ENCODE measurements around the gene MANSC1.
A peak's percentile ranks its signal among the peaks of the same experiment; 100 is the strongest.

The MANSC1 gene

GRCh38 chr12:12349711-12350665 is at the start of gene MANSC1:
MANSC1 (minus strand) TSS chr12:12350242; CDS start chr12:12343314, 6,928 bp downstream.
- no CpG with 5 or more reads among the region's 68 CpGs for WGBS (ENCODE audit: insufficient coverage, insufficient read length)

GRCh38 chr12:12399161-12399560 is 49.1 kb upstream of the MANSC1 start:
- H3K27ac ChIP-seq (ENCODE audit: low read length) = no peak overlapping the region
- no peak for DNase-seq (ENCODE audit: low read depth, low spot score)

More at GRCh38 chr12:12349711-12350665, at the start of gene MANSC1:
- Histone ChIP-seq H3K36me3 (ENCODE audit: control insufficient read depth, insufficient read depth, low read length) (no peaks in the 10 kb centered on the region), H3K27ac (ENCODE audit: low read length) (no peak within 1 kb of the TSS), H3K4me1 (ENCODE audit: control insufficient read depth, insufficient read depth, low read length) (peaks cover 2% of the 10 kb centered on the region; the same call in 1 of the 2 replicates), H3K27me3 (ENCODE audit: control insufficient read depth, insufficient read depth, low read length) (no peaks in the 10 kb centered on the region; the same call in 1 of the 2 replicates), H3K4me3 (ENCODE audit: low read length) (peak within 1 kb of the TSS; percentile 41; the same call in 1 of the 2 replicates), H3K9me3 (ENCODE audit: control insufficient read depth, insufficient read depth, low read length) (no peaks in the 10 kb centered on the region)
- no peak for DNase-seq (ENCODE audit: low read depth, low spot score)

GRCh38 chr12:12398026-12398859 is 48.2 kb upstream of the MANSC1 start:
- no peak overlapping the region for H3K4me3 ChIP-seq (ENCODE audit: low read length)
- peaks cover 3% of the 10 kb centered on the region; the same call in 1 of the 2 replicates for H3K4me1 ChIP-seq (ENCODE audit: control insufficient read depth, insufficient read depth, low read length)
- H3K9me3 ChIP-seq (ENCODE audit: control insufficient read depth, insufficient read depth, low read length) = no peaks in the 10 kb centered on the region
- H3K27me3 ChIP-seq (ENCODE audit: control insufficient read depth, insufficient read depth, low read length) = no peaks in the 10 kb centered on the region
- WGBS (ENCODE audit: insufficient coverage, insufficient read length) = no CpG with 5 or more reads among the region's 7 CpGs
- no peak overlapping the region for H3K27ac ChIP-seq (ENCODE audit: low read length)
- no peak for DNase-seq (ENCODE audit: low read depth, low spot score)
- H3K36me3 ChIP-seq (ENCODE audit: control insufficient read depth, insufficient read depth, low read length) = no peaks in the 10 kb centered on the region

More at GRCh38 chr12:12399161-12399560, 49.1 kb upstream of the MANSC1 start:
- no CpG with 5 or more reads among the region's 1 CpG for WGBS (ENCODE audit: insufficient coverage, insufficient read length)
- Histone ChIP-seq H3K9me3 (ENCODE audit: control insufficient read depth, insufficient read depth, low read length) (no peaks in the 10 kb centered on the region), H3K4me1 (ENCODE audit: control insufficient read depth, insufficient read depth, low read length) (peaks cover 3% of the 10 kb centered on the region; the same call in 1 of the 2 replicates), H3K36me3 (ENCODE audit: control insufficient read depth, insufficient read depth, low read length) (no peaks in the 10 kb centered on the region), H3K27me3 (ENCODE audit: control insufficient read depth, insufficient read depth, low read length) (no peaks in the 10 kb centered on the region), H3K4me3 (ENCODE audit: low read length) (no peak overlapping the region)

- no peak for DNase-seq (ENCODE audit: low read depth, low spot score)
- WGBS (ENCODE audit: insufficient coverage, insufficient read length) = no CpG with 5 or more reads among the region's 5 CpGs
- Histone ChIP-seq H3K4me3 (ENCODE audit: low read length) (no peak overlapping the region), H3K9me3 (ENCODE audit: control insufficient read depth, insufficient read depth, low read length) (no peaks in the 10 kb centered on the region), H3K27ac (ENCODE audit: low read length) (no peak overlapping the region), H3K36me3 (ENCODE audit: control insufficient read depth, insufficient read depth, low read length) (no peaks in the 10 kb centered on the region), H3K27me3 (ENCODE audit: control insufficient read depth, insufficient read depth, low read length) (no peaks in the 10 kb centered on the region), H3K4me1 (ENCODE audit: control insufficient read depth, insufficient read depth, low read length) (peaks cover 3% of the 10 kb centered on the region; the same call in 1 of the 2 replicates)
Observed at GRCh38 chr12:12397184-12397583, 47.1 kb upstream of the MANSC1 start.

- Histone ChIP-seq H3K27me3 (ENCODE audit: control insufficient read depth, insufficient read depth, low read length) (no peaks in the 10 kb centered on the region), H3K4me3 (ENCODE audit: low read length) (no peak overlapping the region), H3K9me3 (ENCODE audit: control insufficient read depth, insufficient read depth, low read length) (no peaks in the 10 kb centered on the region), H3K4me1 (ENCODE audit: control insufficient read depth, insufficient read depth, low read length) (peaks cover 3% of the 10 kb centered on the region; the same call in 1 of the 2 replicates), H3K27ac (ENCODE audit: low read length) (no peak overlapping the region), H3K36me3 (ENCODE audit: control insufficient read depth, insufficient read depth, low read length) (no peaks in the 10 kb centered on the region)
- WGBS (ENCODE audit: insufficient coverage, insufficient read length) = no CpG with 5 or more reads among the region's 4 CpGs
- no peak for DNase-seq (ENCODE audit: low read depth, low spot score)
Observed at GRCh38 chr12:12396694-12397093, 46.7 kb upstream of the MANSC1 start.

- Histone ChIP-seq H3K36me3 (ENCODE audit: control insufficient read depth, insufficient read depth, low read length) (no peaks in the 10 kb centered on the region), H3K9me3 (ENCODE audit: control insufficient read depth, insufficient read depth, low read length) (no peaks in the 10 kb centered on the region), H3K4me1 (ENCODE audit: control insufficient read depth, insufficient read depth, low read length) (0 out of 2 replicates have a peak, but pooled peaks cover 1% of the 10 kb centered on the region), H3K4me3 (ENCODE audit: low read length) (no peak overlapping the region), H3K27me3 (ENCODE audit: control insufficient read depth, insufficient read depth, low read length) (no peaks in the 10 kb centered on the region), H3K27ac (ENCODE audit: low read length) (no peak overlapping the region)
- no CpG with 5 or more reads among the region's 2 CpGs for WGBS (ENCODE audit: insufficient coverage, insufficient read length)
- DNase-seq (ENCODE audit: low read depth, low spot score) = no peak
Observed at GRCh38 chr12:12393171-12393570, 43.1 kb upstream of the MANSC1 start.

- Histone ChIP-seq H3K27ac (ENCODE audit: low read length) (no peak overlapping the region), H3K36me3 (ENCODE audit: control insufficient read depth, insufficient read depth, low read length) (no peaks in the 10 kb centered on the region), H3K4me3 (ENCODE audit: low read length) (no peak overlapping the region), H3K4me1 (ENCODE audit: control insufficient read depth, insufficient read depth, low read length) (0 out of 2 replicates have a peak, but pooled peaks cover 1% of the 10 kb centered on the region), H3K9me3 (ENCODE audit: control insufficient read depth, insufficient read depth, low read length) (no peaks in the 10 kb centered on the region), H3K27me3 (ENCODE audit: control insufficient read depth, insufficient read depth, low read length) (no peaks in the 10 kb centered on the region)
- DNase-seq (ENCODE audit: low read depth, low spot score) = no peak
- WGBS (ENCODE audit: insufficient coverage, insufficient read length) = no CpG with 5 or more reads among the region's 2 CpGs
Observed at GRCh38 chr12:12392413-12392812, 42.4 kb upstream of the MANSC1 start.

- Histone ChIP-seq H3K4me1 (ENCODE audit: control insufficient read depth, insufficient read depth, low read length) (peaks cover 4% of the 10 kb centered on the region; the same call in 1 of the 2 replicates), H3K9me3 (ENCODE audit: control insufficient read depth, insufficient read depth, low read length) (no peaks in the 10 kb centered on the region), H3K4me3 (ENCODE audit: low read length) (no peak overlapping the region), H3K27ac (ENCODE audit: low read length) (no peak overlapping the region), H3K27me3 (ENCODE audit: control insufficient read depth, insufficient read depth, low read length) (no peaks in the 10 kb centered on the region), H3K36me3 (ENCODE audit: control insufficient read depth, insufficient read depth, low read length) (no peaks in the 10 kb centered on the region)
- no peak for DNase-seq (ENCODE audit: low read depth, low spot score)
- no CpG with 5 or more reads among the region's 3 CpGs for WGBS (ENCODE audit: insufficient coverage, insufficient read length)
Observed at GRCh38 chr12:12387501-12387900, 37.5 kb upstream of the MANSC1 start.

GRCh38 chr12:12384571-12385340 is 34.7 kb upstream of the MANSC1 start:
- Histone ChIP-seq H3K4me1 (ENCODE audit: control insufficient read depth, insufficient read depth, low read length) (peaks cover 4% of the 10 kb centered on the region; the same call in 1 of the 2 replicates), H3K27ac (ENCODE audit: low read length) (peak overlapping the region; percentile 93), H3K9me3 (ENCODE audit: control insufficient read depth, insufficient read depth, low read length) (no peaks in the 10 kb centered on the region), H3K36me3 (ENCODE audit: control insufficient read depth, insufficient read depth, low read length) (no peaks in the 10 kb centered on the region), H3K4me3 (ENCODE audit: low read length) (no peak overlapping the region), H3K27me3 (ENCODE audit: control insufficient read depth, insufficient read depth, low read length) (no peaks in the 10 kb centered on the region)
- peak; percentile 43 for DNase-seq (ENCODE audit: low read depth, low spot score)
- no CpG with 5 or more reads among the region's 7 CpGs for WGBS (ENCODE audit: insufficient coverage, insufficient read length)

All from iPS DF 6.9 (cell line).